RCC 7860 (cell line): ENCODE measurements around the gene UMODL1.

Experiments
- DNase-seq: peaks from one replicate; pipeline ENCODE4 v3.0.0-alpha.2; 2015; ENCODE audit warnings: low spot score
- FAIRE-seq: peaks from 2 replicates; lab custom pipeline; 2012; peaks lifted over from hg19 to GRCh38; lab: Jason Lieb, UNC

The UMODL1 gene

DNA sequence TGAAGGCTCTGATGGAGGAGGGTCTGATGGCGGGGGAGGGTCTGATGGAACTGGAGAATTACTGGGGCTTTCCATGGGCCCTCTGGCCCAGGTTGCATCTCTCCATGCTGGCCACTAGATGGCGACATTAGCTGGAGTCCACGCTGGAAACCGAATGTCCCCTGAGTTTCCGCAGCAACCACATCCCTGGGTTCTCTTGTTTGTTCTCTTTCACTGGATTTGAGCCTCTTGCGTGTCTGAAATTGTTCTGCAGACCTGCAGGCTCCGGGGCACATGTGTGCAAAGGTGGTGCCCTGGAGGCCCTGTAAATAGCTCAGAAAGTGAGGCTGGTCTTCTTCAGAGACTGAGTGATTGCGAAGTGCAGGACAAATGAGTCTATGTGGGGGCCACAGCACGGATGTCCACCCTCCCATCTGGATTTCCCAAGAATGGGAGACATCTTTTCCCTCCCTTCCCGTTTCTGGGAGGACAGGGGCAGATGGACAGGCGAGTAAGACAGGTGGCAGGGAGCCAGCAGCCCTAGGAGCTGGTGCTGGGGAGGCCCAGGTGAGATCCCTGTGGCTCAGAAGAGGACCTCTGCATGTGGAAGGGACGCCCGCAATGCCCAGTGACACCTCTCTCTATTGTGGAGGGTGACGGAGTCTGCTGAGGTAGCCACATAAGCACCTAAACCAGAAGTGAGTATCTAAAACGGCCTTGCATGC is 74.6 kb downstream of the UMODL1 start:
- FAIRE-seq (no peak), DNase-seq (peak; percentile 54)

DNA sequence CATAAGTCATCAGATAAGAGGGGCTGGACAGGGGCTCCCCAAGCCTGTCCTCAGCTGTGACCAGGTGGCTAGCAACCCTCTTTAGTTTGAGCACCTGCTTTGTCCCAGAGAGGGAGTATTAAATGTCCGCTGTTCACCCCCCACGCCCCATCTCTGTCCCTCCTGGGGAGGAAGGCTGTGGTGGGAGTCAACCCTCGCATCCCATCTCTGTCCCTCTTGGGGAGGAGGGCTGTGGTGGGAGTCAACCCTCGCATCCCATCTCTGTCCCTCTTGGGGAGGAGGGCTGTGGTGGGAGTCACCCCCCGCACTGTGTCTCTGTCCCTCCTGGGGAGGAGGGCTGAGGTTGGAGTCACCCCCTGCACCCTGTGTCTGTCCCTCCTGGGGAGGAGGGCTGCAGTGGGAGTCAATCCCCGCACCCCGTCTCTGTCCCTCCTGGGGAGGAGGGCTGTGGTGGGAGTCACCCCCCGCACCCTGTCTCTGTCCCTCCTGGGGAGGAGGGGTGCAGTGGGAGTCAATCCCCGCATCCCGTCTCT is 75.2 kb downstream of the UMODL1 start:
- no peak for DNase-seq
- no peak for FAIRE-seq

DNA sequence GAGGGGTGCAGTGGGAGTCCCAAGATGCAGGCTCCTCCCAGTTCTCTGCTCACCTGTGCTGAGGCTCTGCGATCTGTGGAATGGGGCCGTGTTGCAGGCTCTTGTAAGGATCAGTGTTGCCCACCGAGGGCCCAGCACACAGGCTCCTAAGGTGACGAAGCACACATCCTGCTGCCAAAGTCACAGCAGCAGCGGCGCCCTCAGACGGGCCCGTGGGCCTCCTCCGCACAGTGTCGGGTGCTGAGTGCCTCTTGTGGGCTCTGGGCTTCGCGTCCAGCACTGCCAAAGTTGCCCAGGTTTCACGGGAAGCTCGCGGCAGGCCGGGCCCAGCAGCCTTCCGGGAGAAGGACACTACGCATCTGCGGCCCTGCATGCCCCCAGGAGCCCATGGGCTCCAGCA is 75.7 kb downstream of the UMODL1 start:
- no peak for FAIRE-seq
- no peak for DNase-seq

DNA sequence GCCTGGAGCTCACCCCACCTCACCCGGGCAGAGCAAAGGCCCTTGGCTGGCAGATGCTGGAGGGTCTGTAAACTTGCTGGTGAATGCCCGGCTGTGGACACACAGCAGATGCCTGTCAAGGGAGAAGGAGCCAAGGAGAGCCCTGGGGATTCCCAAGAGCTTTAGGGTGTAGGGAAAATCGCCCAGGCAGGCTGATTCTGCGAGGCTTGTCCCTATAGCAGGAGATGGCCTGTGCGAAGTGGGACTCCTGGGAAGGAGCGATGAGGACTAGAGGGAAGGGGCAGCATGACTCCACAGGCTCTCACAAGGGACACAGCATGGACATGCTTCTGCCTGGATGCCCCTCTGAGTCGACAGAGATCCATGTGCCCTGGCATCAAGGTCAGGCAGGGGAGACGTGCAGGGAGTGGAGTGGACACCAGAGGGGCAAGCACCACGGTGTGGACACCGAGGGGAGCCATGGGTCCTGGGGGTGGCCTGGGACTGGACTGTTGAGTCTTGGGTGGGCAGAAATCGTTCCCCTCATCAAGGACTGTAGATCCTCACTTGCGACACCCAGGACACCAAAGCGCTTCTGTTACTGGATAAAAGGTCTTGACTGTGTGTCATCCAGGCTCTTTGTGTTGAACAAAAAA is 76.4 kb downstream of the UMODL1 start:
- DNase-seq = no peak
- no peak for FAIRE-seq

DNA sequence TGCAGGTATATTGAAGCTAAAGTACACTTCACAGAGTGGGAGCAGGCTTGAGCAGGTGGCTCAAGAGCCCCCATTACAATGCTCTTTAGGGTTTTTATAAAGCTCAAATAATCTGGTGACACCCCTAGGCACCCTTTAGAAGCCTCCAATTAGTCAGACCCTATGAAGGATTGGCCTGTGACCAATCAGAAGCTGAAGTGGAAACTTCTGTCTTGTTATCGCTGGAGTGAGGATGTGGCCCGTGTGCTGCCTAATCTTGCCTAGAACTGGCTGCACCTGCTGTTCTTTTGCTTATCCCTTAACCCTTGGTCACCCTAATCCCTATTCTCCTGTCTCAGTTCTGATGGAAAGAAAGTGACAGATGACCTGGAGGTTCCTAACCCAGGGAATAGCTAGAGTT is 77.0 kb downstream of the UMODL1 start:
- DNase-seq (no peak), FAIRE-seq (no peak)

DNA sequence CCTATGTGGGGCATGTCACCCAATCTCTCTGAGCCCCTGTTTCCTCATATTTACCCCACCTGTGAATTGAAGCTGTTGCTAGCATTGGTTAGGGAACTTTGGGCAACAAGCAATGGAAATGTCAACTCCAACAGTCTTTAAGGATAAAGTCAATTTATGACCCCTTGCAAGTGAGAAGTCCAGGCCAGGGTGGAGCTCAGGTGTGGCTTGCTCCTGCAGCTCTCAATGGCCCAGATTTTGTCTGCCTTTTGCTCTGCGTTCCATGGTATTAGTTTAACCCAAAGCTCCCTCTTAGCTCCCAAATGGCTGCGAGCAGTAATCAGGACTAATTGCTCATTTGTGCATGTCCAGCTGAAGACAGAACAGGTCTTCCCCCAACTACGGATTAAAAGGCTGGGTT is 77.5 kb downstream of the UMODL1 start:
- DNase-seq (no peak), FAIRE-seq (no peak)

DNA sequence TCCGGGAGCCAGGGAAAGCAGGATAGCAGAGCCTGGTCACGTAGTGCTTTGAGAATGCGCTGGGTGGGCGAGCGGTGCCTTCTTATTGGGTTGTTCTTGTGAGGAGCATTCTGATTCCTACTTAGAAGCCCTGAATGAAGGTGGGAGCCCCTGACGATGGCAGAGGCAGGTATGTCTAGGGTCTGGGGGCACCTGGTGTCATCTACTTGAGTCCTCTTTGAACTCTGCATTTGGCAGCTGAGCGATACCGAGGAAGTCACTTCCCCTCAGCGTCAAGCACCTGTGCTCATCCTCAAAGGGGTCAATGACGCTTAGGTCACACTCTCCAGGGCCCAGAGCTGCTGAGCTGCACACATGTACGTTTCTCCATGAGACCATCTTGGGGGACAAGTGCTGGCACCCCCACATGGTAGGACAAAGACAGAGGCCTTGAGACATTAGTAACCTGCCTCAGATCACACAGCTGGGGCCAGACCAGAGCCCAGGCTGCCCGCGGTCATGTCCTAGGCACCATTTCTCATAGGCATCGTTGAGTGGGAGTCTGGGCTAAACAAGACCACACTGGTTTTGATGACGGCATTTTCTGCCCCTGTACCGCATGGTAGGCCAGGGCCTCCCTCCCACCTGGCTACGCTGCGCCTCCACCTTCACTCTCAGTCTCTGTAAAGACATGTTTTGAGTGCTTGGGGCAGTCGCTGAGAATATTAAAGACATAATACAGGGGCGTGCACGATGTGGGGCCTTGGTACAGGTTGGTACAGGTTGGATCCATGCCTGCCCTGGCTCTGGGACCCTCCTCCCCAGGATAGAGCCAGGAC is 78.7 kb downstream of the UMODL1 start:
- no peak for DNase-seq
- no peak for FAIRE-seq

DNA sequence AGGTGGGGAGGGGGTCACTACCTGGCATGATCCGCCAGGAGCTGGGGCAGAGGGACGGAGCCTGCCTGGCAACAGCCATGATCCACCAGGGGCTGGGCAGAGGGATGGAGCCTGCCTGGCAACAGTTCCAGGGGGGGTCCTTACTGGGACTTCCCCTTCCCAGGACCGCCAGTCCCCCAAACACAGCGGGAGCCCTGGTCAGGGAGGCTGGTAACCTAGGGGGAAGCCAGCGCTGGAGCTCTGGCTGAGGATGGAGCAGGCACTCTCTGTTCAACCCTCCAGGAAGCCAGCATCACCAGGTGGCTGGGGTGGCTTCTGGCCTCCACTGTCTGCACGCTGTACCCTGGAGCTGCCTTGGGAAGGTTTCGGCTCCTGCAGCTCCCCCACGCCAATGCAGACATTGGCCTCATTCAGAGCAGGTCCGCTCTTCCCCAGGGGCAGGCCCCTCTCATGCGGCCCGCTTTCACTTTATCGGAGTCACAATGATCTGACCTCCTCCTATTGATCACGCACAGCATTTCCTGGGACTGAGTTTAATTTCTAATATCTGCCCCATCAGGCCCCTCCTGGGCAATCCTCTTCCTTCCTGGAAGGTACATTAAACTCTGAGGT is 79.5 kb downstream of the UMODL1 start:
- FAIRE-seq = no peak
- DNase-seq = no peak

DNA sequence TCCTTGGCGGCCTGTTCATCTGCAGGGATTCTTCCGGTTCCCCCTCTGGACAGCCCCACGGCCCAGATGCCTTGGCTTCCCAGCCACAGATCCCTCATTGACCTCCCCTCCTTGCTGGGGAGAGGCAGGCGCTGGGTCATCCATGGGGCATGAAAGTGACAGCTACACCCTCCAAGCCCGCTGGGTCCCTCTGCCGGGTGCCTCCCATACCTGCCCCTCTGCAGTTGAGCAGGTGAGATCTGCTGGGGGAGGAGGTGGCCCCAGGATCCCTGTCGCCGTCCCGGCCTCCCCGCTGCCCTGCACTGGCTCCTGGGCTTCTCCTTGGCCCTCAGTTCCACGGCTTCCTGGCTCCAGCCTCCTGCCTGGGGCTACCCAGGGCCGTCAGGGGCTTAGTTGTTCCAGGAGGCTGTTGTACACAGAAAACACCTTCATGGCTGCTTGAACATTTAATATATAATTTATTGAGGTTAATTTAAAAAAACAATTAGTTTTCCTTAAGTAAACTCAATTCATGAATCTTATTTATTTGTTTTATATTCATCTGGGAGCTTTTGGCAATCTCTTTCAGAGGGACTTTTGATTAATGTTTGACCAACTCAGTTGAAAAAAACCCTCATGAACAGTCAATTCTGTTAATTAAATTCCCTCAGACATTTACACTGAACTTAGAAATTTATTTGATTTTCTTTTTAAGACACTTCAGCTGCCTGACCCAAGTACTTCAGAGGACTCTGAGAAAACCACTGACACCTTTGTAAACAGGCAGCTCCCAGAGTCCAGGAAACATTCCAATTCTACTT is 80.2 kb downstream of the UMODL1 start:
- FAIRE-seq = no peak
- DNase-seq = no peak

DNA sequence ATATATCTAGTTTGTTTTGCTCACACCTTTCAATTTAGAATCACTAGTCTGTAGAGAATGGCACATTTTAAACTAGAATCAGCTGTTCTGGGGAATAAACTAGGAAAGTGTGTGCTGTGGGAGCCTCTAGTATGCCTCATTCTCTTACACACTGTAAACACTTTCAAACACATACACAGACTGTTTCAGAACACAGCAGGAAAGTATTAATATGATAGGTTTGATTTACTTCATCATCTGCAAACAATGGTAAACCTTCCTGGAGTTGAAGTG is 80.8 kb downstream of the UMODL1 start:
- FAIRE-seq = no peak
- DNase-seq = no peak

DNA sequence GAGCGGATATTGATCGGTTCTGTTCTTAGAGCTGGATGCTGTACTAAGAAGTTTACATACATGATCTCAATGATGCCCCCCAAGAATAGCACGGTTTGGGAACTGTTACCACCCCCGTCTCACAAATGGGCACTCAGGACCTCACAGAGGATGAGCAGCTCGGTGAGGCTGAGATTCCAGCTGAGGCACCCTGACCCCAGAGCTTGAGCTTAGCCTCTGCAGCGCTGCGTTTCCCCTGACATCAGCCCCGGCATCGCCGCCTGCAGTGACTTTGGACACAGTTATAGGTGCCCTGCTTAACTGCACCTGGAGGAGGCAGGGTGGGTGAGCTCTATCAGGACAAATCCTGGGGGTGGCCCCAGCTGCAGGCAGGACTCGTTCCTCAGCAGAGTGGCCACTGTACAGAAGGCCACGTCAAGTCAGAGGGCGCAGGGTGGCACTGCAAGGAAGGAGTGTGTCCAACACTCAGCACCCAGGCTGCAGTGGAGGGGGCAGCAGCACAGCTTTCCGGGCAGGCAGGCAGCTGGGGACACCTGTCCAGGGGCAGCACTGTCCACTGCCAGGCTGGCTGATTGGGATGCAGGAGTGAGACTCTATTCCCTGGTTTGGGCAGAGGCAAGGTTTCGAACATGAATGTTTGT is 82.0 kb downstream of the UMODL1 start:
- no peak for FAIRE-seq
- DNase-seq = no peak

DNA sequence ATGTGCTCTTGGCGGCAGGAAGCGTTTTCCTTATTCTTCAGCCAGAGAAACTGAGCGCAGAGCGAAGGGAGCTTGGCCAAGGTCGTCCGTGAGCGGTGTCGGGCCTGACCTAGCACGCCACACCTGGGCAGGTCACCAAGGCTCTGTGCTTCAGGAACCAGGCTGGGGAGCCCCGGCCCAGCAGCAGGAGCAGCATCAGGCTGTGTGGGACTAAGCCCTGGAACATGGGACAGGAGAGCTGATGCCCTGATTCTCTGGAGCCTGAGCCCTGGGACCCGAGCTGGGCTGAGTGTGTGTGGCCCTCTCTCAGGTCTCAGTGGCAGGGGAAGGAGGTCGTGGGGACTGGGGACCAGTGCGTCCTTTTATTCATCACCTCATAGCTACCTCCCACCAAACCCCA is 82.6 kb downstream of the UMODL1 start:
- FAIRE-seq = no peak
- DNase-seq = no peak

DNA sequence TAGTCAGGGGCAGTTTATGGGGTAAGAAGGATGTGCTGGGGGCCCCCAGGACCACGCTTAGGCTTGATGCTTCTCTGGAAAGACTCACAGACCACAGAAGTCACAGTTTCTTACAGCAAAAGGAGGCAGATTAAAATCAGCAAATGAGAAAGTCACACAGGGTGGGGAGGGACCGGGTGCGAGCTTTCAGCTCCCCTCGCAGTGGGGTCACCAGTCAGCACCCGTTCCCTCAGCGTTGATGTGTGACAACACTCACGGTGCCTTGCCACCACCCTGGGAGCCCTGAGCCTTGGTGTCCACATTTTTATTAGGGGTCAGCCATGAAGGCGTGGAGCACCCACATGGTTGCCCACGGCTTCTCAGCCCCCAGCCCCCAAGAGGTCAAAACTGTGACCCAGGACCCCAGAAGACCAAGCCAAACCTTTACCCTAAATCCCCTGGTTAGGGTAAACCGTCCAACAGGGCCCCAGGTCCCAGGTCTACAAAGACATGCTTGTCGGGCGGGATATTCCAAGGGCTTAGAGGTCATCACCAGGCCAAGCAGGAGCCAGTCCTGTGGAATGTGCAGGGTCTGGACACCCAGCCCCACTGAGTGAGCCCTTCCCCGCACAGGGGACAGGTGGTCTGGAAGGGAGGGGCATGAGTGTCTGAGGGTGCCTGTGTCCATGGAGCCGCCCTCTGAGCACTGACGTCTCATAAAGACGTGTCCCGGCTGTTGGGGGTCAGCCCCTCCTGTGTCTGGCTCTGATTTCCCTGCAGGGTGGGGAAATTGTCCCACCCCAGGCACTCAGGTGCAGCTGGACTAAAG is 83.3 kb downstream of the UMODL1 start:
- no peak for DNase-seq
- no peak for FAIRE-seq

DNA sequence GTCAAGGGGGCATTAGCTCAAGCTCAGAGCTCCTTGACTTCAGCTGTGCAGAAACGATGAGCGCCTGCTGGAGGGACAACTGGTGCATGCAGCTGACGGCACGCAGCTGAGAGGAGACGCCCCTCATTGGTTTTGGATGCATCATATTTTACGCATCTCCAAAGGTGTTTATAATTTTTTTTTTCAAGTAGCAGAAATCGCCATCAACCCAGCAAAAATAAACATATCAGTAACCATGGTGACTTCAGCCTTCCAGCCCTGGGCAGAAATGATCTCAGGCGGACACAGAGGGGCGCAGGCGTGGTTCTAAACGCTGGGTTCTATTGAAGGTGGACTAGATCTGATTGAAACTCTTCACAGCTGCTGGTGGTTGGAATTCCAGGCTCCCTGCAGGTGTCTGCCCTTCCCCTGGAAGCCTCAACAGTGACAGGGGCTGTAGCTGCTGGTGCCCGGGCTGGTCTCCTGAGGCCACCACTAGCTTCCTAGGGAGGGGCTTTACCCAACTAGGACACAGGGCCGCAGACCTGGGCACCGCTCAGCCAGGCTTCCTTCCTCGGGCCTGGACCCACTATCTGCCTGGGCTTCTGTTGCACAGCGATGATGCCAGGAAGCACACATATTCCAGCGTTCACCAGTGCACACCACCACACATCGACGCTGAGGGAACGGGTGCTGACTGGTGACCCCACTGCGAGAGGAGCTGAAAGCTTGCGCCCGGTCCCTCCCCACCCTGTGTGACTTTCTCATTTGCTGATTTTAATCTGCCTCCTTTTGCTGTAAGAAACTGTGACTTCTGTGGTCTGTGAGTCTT is 84.1 kb downstream of the UMODL1 start:
- no peak for DNase-seq
- no peak for FAIRE-seq

DNA sequence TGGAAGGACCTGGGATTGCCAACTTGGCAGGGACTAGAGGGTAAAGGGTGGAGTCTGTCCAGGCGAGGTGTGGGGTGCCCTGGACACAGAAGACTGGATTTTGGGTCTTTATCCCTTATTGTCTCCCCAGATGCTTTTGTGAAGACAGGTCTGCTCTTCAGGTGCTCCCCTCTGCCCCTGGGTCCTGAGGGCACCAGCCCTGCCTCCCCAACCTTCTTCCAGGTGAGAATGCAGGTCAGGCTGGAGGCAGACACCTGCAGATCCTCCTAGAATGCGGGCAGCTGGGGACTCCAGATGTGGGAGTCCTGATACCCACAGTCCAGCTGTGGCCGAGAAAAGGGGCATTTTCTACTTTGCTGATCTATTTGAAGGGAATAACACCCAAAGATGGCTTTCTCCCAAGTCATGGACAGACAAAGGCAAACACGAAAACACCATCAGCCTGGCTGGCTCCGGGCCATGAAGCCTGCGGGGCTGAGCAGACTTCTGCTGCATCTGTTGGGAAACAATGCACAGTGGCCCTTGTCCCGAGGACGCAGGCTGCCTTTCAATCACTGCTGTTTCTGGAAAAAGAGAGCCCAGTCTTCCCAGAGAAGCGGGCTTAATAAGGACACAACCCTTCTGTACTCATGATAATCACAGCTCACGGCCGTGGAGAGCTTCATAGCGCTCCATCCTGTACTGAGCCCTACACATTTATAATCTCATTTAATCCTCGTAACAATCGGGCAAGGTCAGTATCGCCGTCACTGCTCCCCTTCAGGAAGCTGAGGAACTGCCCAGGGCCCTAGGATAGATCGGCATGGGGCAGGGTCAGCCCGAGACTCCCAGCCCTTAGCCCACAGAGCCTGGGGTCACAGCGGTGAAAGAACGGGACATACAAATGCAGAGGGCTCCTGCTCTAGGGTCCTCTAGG is 85.8 kb downstream of the UMODL1 start:
- DNase-seq (no peak), FAIRE-seq (no peak)

DNA sequence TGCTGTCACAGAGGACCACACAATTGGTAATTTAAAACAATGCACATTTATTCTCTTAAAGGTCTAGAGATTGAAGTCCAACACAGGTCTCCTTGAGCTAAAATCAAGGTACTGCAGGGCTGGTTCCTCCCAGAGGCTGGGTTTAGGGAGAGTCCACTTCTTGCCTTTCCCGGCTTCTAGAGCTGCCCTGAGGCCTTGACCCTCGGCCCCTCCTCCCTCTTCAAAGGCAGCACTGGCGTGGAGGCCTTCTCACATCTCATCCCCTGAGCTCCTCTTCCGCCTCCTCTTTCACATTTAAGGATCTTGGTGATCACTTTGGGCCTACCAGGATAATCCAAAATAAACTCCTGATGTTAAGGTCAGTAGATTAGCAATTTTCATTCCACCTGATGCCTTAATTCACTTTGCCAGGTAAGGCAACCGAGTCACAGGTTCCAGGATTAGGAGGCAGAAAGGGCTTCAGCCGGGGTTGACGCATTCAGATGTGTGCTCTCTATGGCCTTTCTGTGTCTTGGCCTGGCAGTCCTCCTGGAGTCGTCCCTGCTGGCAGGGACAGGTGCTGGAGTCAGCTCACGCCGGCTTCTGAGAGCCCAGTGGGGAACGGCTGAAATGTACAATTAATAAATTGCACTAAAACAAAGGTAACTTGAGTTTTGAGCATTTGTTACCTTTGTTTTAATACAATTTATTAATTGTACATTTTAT is 86.6 kb downstream of the UMODL1 start:
- DNase-seq (no peak), FAIRE-seq (no peak)

DNA sequence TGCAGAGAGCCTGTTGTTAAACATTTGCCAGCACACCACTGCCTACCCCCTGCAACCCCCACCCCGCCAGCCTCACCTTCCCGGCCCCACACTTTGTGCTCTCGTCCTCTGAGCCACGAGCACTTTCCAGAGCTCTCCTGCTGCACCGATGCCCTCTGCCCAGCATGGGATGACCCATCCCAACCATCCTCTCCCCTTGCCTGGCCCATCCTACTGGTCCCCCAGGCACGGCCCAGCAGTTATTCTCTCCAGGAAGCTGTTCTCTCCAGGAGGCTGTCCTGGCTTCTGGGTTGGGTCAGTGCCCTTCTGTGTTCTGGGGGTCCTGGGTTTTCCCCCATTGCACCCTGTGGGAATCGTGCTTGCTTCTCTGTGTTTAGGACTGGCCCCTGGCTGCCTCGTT is 87.7 kb downstream of the UMODL1 start:
- FAIRE-seq = no peak
- no peak for DNase-seq
